ENCODE results near the gene SLC38A8.

DNA sequence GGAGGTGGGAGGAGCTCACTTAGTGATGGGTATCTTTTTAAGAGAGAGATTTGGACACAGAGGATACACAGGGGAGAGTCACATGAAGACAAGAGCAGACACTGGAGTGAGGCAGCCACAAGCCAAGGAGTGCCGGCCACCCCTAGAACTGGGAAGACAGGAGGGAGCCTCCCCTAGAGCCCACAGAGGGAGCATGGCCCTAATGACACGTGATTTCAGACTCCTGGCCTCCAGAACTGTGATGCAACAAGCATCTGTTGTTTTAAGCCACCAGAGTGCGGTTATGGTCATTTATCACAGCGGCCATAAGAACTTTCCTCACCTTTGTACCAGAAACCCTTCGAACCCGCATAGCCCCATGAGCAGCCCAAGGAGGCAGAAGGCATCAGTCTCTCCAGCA is 33.3 kb downstream of the SLC38A8 start:
- TF ChIP-seq, protein P1, sequence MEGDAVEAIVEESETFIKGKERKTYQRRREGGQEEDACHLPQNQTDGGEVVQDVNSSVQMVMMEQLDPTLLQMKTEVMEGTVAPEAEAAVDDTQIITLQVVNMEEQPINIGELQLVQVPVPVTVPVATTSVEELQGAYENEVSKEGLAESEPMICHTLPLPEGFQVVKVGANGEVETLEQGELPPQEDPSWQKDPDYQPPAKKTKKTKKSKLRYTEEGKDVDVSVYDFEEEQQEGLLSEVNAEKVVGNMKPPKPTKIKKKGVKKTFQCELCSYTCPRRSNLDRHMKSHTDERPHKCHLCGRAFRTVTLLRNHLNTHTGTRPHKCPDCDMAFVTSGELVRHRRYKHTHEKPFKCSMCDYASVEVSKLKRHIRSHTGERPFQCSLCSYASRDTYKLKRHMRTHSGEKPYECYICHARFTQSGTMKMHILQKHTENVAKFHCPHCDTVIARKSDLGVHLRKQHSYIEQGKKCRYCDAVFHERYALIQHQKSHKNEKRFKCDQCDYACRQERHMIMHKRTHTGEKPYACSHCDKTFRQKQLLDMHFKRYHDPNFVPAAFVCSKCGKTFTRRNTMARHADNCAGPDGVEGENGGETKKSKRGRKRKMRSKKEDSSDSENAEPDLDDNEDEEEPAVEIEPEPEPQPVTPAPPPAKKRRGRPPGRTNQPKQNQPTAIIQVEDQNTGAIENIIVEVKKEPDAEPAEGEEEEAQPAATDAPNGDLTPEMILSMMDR (conservative IDR thresholded peaks at IDR 0.05) = no peak
- no peak for TF ChIP-seq ZFX (IDR thresholded peaks at IDR 0.05)
